Central memory CD8-positive, alpha-beta T cell (primary cell): ENCODE data around the gene GBGT1.
A peak's percentile ranks its signal among the peaks of the same experiment; 100 is the strongest.
"Not testable (repeated sequence)": the region's sequence is repeated elsewhere in the genome, so short reads cannot be mapped to it uniquely, and the experiment has no call there.

Source experiments
- ATAC-seq: fragments of 150-1000 bp; cut with Tn5 transposase; replicated peaks from 2 replicates; pipeline ENCODE4 v1.10.0; 2022; ENCODE audit warnings: mild to moderate bottlenecking, moderate FRiP score, moderate number of reproducible peaks; ENCODE audit not compliant: poor library complexity, severe bottlenecking; ENCODE audit errors: extremely low read depth
- DNase-seq, 2 donors: peaks; one replicate each; pipeline ENCODE4 v3.0.0; 2021; ENCODE audit warnings: low spot score in 2 of 2
- H3K27ac Mint-ChIP-seq: one replicate; pipeline ENCODE4 v1.8.0; 2022; ENCODE audit warnings: low read depth, mild to moderate bottlenecking, moderate library complexity, mixed read lengths
- H3K27me3 Mint-ChIP-seq: one replicate; pipeline ENCODE4 v1.8.0; 2022; ENCODE audit warnings: mixed read lengths
- H3K36me3 Mint-ChIP-seq: one replicate; pipeline ENCODE4 v1.8.0; 2022; ENCODE audit warnings: mild to moderate bottlenecking, moderate library complexity, mixed read lengths; ENCODE audit not compliant: insufficient read depth
- H3K4me1 Mint-ChIP-seq: one replicate; pipeline ENCODE4 v1.8.0; 2022; ENCODE audit warnings: mixed read lengths
- H3K4me3 Mint-ChIP-seq: one replicate; pipeline ENCODE4 v1.8.0; 2022; ENCODE audit warnings: mild to moderate bottlenecking, moderate library complexity, mixed read lengths
- H3K9me3 Mint-ChIP-seq: one replicate; pipeline ENCODE4 v1.8.0; 2022; ENCODE audit warnings: mixed read lengths

Gene GBGT1

DNA sequence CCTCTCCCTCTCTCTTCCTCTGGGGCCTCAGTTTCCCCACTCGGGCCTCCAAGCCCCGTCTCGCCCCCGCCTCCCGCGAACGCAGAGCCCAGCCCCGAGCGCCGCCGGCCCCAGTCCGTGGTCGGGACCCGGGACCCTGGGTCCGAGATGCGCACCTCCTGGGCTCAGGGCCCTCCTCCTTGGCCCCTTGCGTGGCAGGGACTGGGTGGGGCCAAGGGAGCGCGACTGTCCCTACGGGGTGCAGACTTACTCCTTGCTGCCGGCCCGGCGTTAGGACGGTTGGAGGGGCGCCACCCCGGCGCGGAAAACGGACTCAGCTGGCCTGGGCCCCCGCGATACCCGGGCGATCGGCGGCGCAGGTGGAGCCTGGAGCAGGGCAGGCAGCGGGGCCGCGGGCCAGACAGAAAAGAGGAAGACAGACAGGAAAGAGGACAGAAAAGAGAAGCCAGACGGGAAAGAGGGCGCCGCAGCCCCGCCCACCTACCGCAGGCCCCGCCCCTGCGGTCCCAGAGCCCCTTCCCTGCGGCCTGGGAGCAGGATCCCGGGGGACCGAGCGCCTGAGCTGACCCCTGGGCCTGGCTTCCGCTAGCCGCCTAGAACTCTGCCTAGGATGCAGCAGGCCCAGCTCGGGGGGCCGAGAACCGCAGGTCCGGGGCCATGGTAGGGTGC lies at the start of gene GBGT1:
TSS of gene GBGT1 (minus strand) at position 411 of the 669 bp plus-strand sequence. CDS start 1,502 bp downstream, outside the sequence.
- Mint-ChIP-seq H3K9me3 (no peaks in the 10 kb centered on the region), H3K4me1 (no peaks in the 10 kb centered on the region), H3K27ac (peak within 1 kb of the TSS; percentile 42), H3K27me3 (no peaks in the 10 kb centered on the region), H3K36me3 (no peaks in the 10 kb centered on the region), H3K4me3 (peak within 1 kb of the TSS; percentile 71)
- ATAC-seq (peak; percentile 10), DNase-seq (no peak)

- H3K27me3 Mint-ChIP-seq: peaks cover 50% of the 10 kb centered on the region
- no peak overlapping the region for H3K27ac Mint-ChIP-seq
- no peak for DNase-seq
- H3K9me3 Mint-ChIP-seq: no peaks in the 10 kb centered on the region
- ATAC-seq: no peak
- H3K36me3 Mint-ChIP-seq: peaks cover 1% of the 10 kb centered on the region
- no peak overlapping the region for H3K4me3 Mint-ChIP-seq
- H3K4me1 Mint-ChIP-seq: no peaks in the 10 kb centered on the region
These were observed 46.9 kb upstream of the GBGT1 start for GRCh38 chr9:133210609-133211008.

DNA sequence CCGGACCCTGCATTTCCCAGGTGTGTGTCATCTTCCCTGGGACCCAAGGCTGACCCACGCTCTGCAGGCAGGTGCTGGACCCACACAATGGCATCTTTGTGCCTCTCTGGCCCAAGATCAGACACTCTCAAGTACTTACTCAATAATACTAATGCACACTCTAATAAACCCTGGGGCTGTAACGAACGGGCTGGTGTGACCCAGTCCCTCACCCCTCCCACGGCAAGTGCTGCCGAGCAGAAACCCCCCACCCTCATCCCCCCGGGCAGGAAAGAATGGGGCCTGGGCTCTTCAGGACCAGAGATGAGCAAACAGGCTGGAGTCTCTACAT lies 46.5 kb upstream of the GBGT1 start:
- Mint-ChIP-seq H3K4me1 (no peaks in the 10 kb centered on the region), H3K4me3 (no peak overlapping the region), H3K27ac (no peak overlapping the region), H3K9me3 (no peaks in the 10 kb centered on the region), H3K36me3 (peaks cover 1% of the 10 kb centered on the region), H3K27me3 (peaks cover 50% of the 10 kb centered on the region)
- DNase-seq (no peak), ATAC-seq (no peak)

GRCh38 chr9:133209327-133210201 lies 45.9 kb upstream of the GBGT1 start:
- peaks cover 48% of the 10 kb centered on the region for H3K27me3 Mint-ChIP-seq

GRCh38 chr9:133208880-133209300 lies 45.2 kb upstream of the GBGT1 start, which contains the start of gene OBP2B:
Gene OBP2B (minus strand): TSS chr9:133209250. CDS start chr9:133209199, 51 bp downstream.
- peaks cover 48% of the 10 kb centered on the region for H3K27me3 Mint-ChIP-seq
- not testable (repeated sequence) for H3K4me1 Mint-ChIP-seq, DNase-seq, ATAC-seq, H3K9me3 Mint-ChIP-seq, H3K27ac Mint-ChIP-seq, H3K36me3 Mint-ChIP-seq, H3K4me3 Mint-ChIP-seq

More at GRCh38 chr9:133209327-133210201, 45.9 kb upstream of the GBGT1 start:
- not testable (repeated sequence) for H3K27ac Mint-ChIP-seq, DNase-seq, H3K9me3 Mint-ChIP-seq, H3K4me3 Mint-ChIP-seq, H3K36me3 Mint-ChIP-seq, ATAC-seq, H3K4me1 Mint-ChIP-seq

GRCh38 chr9:133208171-133208879 lies 44.6 kb upstream of the GBGT1 start:
- H3K9me3 Mint-ChIP-seq, DNase-seq, H3K36me3 Mint-ChIP-seq, H3K4me1 Mint-ChIP-seq, H3K27ac Mint-ChIP-seq, ATAC-seq, H3K4me3 Mint-ChIP-seq: not testable (repeated sequence)
- peaks cover 52% of the 10 kb centered on the region for H3K27me3 Mint-ChIP-seq

GRCh38 chr9:133207540-133208170 lies 43.9 kb upstream of the GBGT1 start:
- Mint-ChIP-seq H3K4me1 (no peaks in the 10 kb centered on the region), H3K4me3 (no peak overlapping the region), H3K36me3 (no peaks in the 10 kb centered on the region), H3K27me3 (peaks cover 59% of the 10 kb centered on the region), H3K27ac (no peak overlapping the region), H3K9me3 (no peaks in the 10 kb centered on the region)
- DNase-seq: no peak
- no peak for ATAC-seq

DNA sequence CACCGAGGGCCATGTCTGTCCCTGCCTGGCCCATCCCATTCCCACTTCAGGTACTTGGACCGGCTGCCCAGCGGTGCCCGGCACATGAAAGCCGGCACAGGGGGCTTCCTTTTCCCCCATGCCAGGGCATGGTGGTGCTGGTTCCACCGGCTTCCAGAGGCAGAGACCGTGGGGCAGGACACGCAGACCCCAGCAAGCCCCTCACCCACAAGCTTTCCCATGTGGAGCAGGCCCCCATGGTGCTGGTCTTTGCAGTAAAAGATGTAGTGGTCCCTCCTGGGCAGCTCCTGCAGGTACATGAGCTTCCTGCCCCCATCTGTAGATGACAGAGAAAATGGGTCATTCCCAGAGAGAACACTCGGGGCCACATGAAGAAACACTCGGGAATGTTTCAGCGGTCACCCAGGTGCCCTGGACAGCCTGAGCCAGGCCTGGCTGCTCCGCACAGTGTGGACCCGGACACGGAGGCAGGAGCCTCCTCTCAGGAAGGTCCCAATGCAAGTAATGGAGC lies 43.4 kb upstream of the GBGT1 start:
- no peak for ATAC-seq
- Mint-ChIP-seq H3K27ac (no peak overlapping the region), H3K36me3 (no peaks in the 10 kb centered on the region), H3K4me1 (no peaks in the 10 kb centered on the region), H3K9me3 (no peaks in the 10 kb centered on the region), H3K4me3 (no peak overlapping the region), H3K27me3 (peaks cover 62% of the 10 kb centered on the region)
- no peak for DNase-seq

DNA sequence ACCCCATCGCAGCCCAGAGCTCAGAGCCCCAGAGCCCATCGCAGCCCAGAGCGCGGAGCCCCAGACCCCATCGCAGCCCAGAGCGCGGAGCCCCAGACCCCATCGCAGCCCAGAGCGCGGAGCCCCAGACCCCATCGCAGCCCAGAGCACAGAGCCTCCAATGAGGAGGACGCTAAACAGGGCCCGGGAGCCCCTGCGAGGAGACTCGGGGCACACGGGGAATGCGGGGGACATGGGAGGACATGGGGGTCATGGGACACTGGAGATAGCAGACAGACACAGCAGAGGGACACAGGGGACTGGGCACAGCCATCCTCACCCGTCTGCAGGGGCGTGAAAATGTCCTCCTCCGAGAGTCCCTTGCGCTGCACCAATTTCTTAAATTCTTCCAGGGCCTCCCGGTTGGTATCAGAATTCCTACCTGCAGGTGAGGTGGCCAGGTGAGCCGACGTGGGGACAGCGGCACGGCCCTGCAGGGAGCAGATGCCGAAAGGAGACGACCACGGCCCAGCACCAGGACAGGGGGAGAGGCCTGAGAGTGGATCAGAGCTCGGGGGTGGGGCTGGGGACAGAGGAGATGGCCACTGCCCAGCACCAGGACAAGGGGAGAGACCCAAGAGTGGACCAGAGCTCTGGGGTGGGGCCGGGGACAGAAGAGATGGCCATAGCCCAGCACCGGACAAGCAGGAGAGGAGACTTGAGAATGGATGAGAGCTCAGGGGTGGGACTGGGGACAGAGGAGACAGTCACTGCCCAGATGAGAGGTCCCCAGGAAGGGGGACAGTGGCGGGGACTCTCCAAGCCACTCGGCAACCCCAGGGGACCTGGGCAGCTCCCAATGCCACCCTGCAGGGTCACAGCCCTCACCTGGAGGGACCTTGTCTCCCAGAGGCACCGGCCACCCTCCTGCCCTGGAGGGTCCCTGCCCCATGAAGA lies 42.5 kb upstream of the GBGT1 start:
- Mint-ChIP-seq H3K4me3 (no peak overlapping the region), H3K36me3 (no peaks in the 10 kb centered on the region), H3K27me3 (peaks cover 60% of the 10 kb centered on the region), H3K9me3 (no peaks in the 10 kb centered on the region), H3K27ac (no peak overlapping the region), H3K4me1 (no peaks in the 10 kb centered on the region)
- DNase-seq: no peak
- no peak for ATAC-seq

DNA sequence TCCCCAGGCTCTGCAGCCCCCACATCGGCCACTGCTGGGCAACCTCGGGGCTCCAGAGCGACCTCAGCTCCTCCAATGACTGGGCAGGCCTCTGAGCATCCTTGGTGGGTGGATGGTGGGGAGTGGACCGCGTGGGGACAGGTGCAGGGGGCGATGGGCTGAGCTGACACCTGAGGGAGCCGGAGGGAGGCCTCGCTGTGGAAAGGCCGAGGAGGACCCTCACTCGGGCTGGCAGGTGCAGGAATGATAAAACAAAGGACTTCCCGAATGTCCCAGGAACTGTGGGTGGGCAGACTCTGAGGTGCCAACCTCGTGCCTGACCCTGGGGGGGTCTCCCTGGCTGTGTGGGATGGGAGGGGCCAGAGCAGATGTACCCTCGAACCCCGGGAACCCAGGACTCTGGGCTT lies 41.8 kb upstream of the GBGT1 start:
- not testable (repeated sequence) for H3K4me3 Mint-ChIP-seq, DNase-seq, ATAC-seq, H3K9me3 Mint-ChIP-seq, H3K36me3 Mint-ChIP-seq, H3K4me1 Mint-ChIP-seq, H3K27ac Mint-ChIP-seq
- peaks cover 54% of the 10 kb centered on the region for H3K27me3 Mint-ChIP-seq

DNA sequence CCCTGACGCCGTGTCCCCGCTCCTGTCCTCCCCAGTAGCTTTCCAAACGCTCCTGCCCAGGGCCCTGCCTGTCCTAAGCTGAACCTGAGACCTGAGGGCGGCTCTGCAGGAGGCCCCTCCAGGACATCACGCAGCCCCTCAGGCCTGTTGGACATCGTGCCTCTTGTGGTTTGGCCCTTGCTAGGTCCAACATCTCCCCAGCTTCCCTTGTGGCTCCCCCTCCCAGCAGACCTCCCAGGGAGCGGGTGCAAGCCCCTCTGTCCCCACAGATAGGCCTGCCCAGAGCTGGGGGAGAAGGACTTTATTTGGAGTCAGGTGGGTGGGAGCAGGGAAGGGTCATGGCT lies 41.3 kb upstream of the GBGT1 start:
- Mint-ChIP-seq H3K36me3 (no peaks in the 10 kb centered on the region), H3K27me3 (peaks cover 54% of the 10 kb centered on the region), H3K4me3 (no peak overlapping the region), H3K4me1 (peaks cover 3% of the 10 kb centered on the region), H3K9me3 (no peaks in the 10 kb centered on the region), H3K27ac (no peak overlapping the region)
- no peak for ATAC-seq
- DNase-seq: no peak
